HG02870 (cell line): Measurements from ENCODE around the gene HNRNPH2.

Source experiments
- ATAC-seq: cut with Tn5 transposase; IDR thresholded peaks from one replicate; pipeline ENCODE4 v1.9.1; 2021; ENCODE audit warnings: mild to moderate bottlenecking, moderate library complexity; ENCODE audit not compliant: unreplicated experiment

Gene HNRNPH2

GRCh38 chrX:101394372-101394771 lies 13.7 kb upstream of the HNRNPH2 start:
- no peak for ATAC-seq

DNA sequence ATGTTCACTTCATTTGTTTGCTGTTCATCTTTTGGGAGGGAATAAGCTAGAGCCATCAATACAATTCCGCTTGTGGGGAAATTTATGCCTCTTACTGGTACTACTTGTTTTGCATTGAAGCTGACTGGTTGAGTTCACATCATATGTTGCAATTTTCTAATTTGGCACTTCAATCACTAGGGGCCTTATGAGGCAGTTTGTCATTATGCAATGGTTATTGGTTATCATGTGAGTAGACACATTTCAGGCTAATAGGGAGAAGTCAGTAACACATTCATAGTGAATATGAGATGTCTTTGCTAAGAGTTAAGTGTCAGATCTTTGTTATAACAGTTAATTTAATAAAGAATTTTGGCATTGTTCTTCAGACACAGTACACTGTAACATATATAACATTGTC lies 12.2 kb upstream of the HNRNPH2 start:
- ATAC-seq, result no peak

GRCh38 chrX:101397779-101398178 lies 10.2 kb upstream of the HNRNPH2 start:
- ATAC-seq, result no peak

GRCh38 chrX:101398694-101399093 lies 9.3 kb upstream of the HNRNPH2 start:
- no peak for ATAC-seq

- ATAC-seq, result no peak
Observed at GRCh38 chrX:101399825-101400224, 8.2 kb upstream of the HNRNPH2 start.

- ATAC-seq, result no peak
Observed at GRCh38 chrX:101407167-101407747, 765 bp upstream of the HNRNPH2 start.

DNA sequence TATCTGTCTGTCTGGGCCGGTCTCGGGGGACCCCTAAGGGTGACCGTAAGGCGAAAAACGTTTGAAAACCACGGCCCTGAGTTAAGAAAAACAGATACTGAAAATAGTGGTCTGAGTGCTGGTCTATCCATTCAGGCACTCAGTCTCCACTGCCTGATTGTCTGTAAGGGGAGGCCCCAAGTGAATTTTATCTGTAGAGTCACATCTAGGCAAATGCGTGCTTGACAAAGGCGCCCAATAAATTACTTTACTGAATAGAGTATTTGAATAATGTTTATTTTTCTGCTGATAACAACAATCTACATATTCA lies 465 bp downstream of the HNRNPH2 start:
- peak; percentile 33 for ATAC-seq

DNA sequence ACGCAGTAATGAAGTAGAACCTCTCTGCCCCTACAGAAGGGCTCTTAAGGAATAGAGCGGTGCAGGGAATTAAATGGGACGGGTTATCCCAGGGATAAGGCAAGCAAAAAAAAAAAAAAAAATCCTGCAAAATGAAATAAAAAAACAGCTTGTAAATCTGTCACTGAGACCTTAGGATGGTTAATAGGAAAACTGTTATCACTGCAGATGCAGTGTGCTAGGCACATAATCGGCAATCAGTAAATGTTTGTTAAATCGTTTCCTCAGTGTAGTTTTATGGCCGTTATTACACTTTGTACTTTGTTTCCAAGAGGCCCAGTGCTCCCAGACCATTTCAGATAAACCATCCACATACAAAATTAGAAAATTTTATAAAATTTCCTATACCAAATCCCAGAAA lies 1.0 kb downstream of the HNRNPH2 start:
- ATAC-seq, result no peak

- ATAC-seq, result no peak
Observed at GRCh38 chrX:101410461-101410860, 2.4 kb downstream of the HNRNPH2 start.

DNA sequence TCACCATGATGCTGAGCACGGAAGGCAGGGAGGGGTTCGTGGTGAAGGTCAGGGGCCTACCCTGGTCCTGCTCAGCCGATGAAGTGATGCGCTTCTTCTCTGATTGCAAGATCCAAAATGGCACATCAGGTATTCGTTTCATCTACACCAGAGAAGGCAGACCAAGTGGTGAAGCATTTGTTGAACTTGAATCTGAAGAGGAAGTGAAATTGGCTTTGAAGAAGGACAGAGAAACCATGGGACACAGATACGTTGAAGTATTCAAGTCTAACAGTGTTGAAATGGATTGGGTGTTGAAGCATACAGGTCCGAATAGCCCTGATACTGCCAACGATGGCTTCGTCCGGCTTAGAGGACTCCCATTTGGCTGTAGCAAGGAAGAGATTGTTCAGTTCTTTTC lies 4.0 kb downstream of the HNRNPH2 start:
- ATAC-seq, result no peak

GRCh38 chrX:101415180-101416145 lies 7.4 kb downstream of the HNRNPH2 start:
- ATAC-seq, result peak; percentile 49

- no peak for ATAC-seq
Observed at GRCh38 chrX:101416691-101417090, 8.7 kb downstream of the HNRNPH2 start.

DNA sequence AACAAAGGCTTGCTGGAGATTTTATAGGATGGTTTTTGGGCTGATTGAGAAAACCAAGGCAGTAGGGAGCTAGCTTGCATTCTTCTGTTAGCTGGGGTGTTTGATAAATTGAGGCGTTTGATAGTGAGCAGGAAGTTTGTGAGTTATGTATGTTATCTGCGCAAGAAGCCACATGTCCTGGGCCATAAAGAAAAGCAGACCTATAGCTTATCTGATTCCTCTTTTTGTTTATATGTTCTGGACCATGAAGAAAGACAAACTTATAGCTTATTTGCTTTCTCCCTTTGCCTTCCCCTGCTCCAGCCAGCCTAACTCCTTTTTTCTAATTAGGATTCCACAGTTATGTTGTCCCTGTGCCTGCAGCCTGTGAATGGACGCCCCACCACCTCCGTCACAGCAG lies 9.2 kb downstream of the HNRNPH2 start:
- ATAC-seq, result no peak

- peak; percentile 33 for ATAC-seq
Observed at GRCh38 chrX:101417981-101418841, 10.2 kb downstream of the HNRNPH2 start.

GRCh38 chrX:101419489-101419888 lies 11.5 kb downstream of the HNRNPH2 start:
- ATAC-seq, result no peak

GRCh38 chrX:101427954-101428353 lies 19.9 kb downstream of the HNRNPH2 start:
- no peak for ATAC-seq

- peak; percentile 74 for ATAC-seq
Observed at GRCh38 chrX:101429934-101430333, 21.9 kb downstream of the HNRNPH2 start.

- ATAC-seq, result peak; percentile 95
Observed at GRCh38 chrX:101430457-101431078, 22.5 kb downstream of the HNRNPH2 start.

DNA sequence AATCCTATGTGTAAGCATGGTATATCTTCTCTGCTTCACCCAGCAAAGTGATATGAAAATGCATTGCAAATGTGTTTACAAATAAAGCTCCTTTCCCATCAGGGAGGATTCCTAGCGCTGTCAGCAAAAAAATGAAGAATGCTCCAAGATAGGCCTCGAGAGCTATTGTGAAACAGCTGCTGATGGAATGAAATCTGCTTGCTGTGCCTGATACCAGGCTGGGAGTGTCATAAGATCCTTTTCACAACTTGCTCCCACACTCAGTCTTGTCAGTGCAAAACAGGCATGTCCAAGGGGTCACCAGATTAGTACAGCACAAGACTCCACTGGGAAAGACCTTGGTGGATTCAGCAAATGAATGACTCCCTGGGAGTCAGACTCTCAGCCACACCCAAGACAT lies 34.1 kb downstream of the HNRNPH2 start:
- no peak for ATAC-seq

GRCh38 chrX:101449279-101449678 lies 41.3 kb downstream of the HNRNPH2 start:
- no peak for ATAC-seq

DNA sequence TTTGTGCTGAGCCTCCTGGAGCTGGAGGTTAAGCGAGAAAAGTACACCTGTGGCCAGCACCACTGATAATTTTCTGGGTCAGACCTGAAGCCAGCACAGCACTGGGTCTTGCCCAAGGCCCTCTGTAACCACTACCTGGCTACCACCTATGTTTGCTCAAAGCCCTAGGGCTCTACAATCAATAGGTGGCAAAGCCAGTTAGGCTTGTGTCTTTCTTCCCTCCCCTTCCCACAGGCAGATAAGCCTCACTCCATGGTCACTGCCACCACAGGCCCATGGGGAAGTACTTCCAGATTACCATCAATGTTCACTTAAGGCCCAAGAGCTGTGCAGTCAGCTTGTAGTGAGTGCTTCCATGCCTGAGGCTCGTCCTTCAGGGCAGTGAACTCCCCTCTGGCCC lies 42.1 kb downstream of the HNRNPH2 start:
- ATAC-seq, result no peak
